ENCODE measurements around the gene SLC46A1. TPM values are rescaled to one million over a fixed set of nuclear protein-coding genes. Genes with fewer than 3 reads are reported as not detected.
A peak's percentile ranks its signal among the peaks of the same experiment; 100 is the strongest.

SLC46A1 gene
- total RNA-seq, 1 donor from 2014 or later: 5.9 TPM

- DNase-seq (ENCODE audit: extremely low spot score, unreplicated experiment): no peak
- Mint-ChIP-seq H3K4me1 (ENCODE audit: unreplicated experiment) (no peaks in the 10 kb centered on the region), H3K27ac (ENCODE audit: unreplicated experiment) (no peak overlapping the region), H3K27me3 (ENCODE audit: unreplicated experiment) (peaks cover 63% of the 10 kb centered on the region), H3K36me3 (ENCODE audit: unreplicated experiment) (no peaks in the 10 kb centered on the region), H3K9me3 (ENCODE audit: unreplicated experiment) (no peaks in the 10 kb centered on the region), H3K4me3 (ENCODE audit: unreplicated experiment) (no peak overlapping the region)
- TF ChIP-seq CTCF (IDR thresholded peaks at IDR 0.05): no peak
Observed at GRCh38 chr17:28412099-28412498, 6.1 kb upstream of the SLC46A1 start.

- Mint-ChIP-seq H3K4me1 (ENCODE audit: unreplicated experiment) (peaks cover 12% of the 10 kb centered on the region), H3K27me3 (ENCODE audit: unreplicated experiment) (peaks cover 39% of the 10 kb centered on the region), H3K9me3 (ENCODE audit: unreplicated experiment) (no peaks in the 10 kb centered on the region), H3K36me3 (ENCODE audit: unreplicated experiment) (no peaks in the 10 kb centered on the region), H3K27ac (ENCODE audit: unreplicated experiment) (no peak overlapping the region), H3K4me3 (ENCODE audit: unreplicated experiment) (no peak overlapping the region)
- TF ChIP-seq CTCF (IDR thresholded peaks at IDR 0.05): no peak
- no peak for DNase-seq (ENCODE audit: extremely low spot score, unreplicated experiment)
Observed at GRCh38 chr17:28407974-28408306, 1.9 kb upstream of the SLC46A1 start.

GRCh38 chr17:28407130-28407973 lies 1.3 kb upstream of the SLC46A1 start:
- Mint-ChIP-seq H3K9me3 (ENCODE audit: unreplicated experiment) (no peaks in the 10 kb centered on the region), H3K4me3 (ENCODE audit: unreplicated experiment) (no peak overlapping the region), H3K36me3 (ENCODE audit: unreplicated experiment) (no peaks in the 10 kb centered on the region), H3K4me1 (ENCODE audit: unreplicated experiment) (peaks cover 12% of the 10 kb centered on the region), H3K27me3 (ENCODE audit: unreplicated experiment) (peaks cover 35% of the 10 kb centered on the region), H3K27ac (ENCODE audit: unreplicated experiment) (no peak overlapping the region)
- TF ChIP-seq CTCF (IDR thresholded peaks at IDR 0.05): no peak
- no peak for DNase-seq (ENCODE audit: extremely low spot score, unreplicated experiment)

GRCh38 chr17:28406473-28406814 lies 432 bp upstream of the SLC46A1 start:
- TF ChIP-seq CTCF (IDR thresholded peaks at IDR 0.05): no peak
- Mint-ChIP-seq H3K27me3 (ENCODE audit: unreplicated experiment) (peaks cover 26% of the 10 kb centered on the region), H3K36me3 (ENCODE audit: unreplicated experiment) (no peaks in the 10 kb centered on the region), H3K27ac (ENCODE audit: unreplicated experiment) (no peak overlapping the region), H3K9me3 (ENCODE audit: unreplicated experiment) (no peaks in the 10 kb centered on the region), H3K4me1 (ENCODE audit: unreplicated experiment) (peaks cover 12% of the 10 kb centered on the region), H3K4me3 (ENCODE audit: unreplicated experiment) (peak overlapping the region; percentile 70)
- DNase-seq (ENCODE audit: extremely low spot score, unreplicated experiment): no peak

GRCh38 chr17:28404812-28405570 lies 1.0 kb downstream of the SLC46A1 start:
- Mint-ChIP-seq H3K27me3 (ENCODE audit: unreplicated experiment) (peaks cover 13% of the 10 kb centered on the region), H3K4me1 (ENCODE audit: unreplicated experiment) (peaks cover 12% of the 10 kb centered on the region), H3K27ac (ENCODE audit: unreplicated experiment) (peak overlapping the region; percentile 38), H3K9me3 (ENCODE audit: unreplicated experiment) (no peaks in the 10 kb centered on the region), H3K4me3 (ENCODE audit: unreplicated experiment) (peak overlapping the region; percentile 76), H3K36me3 (ENCODE audit: unreplicated experiment) (no peaks in the 10 kb centered on the region)
- TF ChIP-seq CTCF (IDR thresholded peaks at IDR 0.05): no peak
- DNase-seq (ENCODE audit: extremely low spot score, unreplicated experiment): no peak
